ENCODE measurements around the gene PNPO. TPM values are rescaled to one million over a fixed set of nuclear protein-coding genes. Genes with fewer than 3 reads are reported as not detected.
"Not testable (repeated sequence)": the region's sequence is repeated elsewhere in the genome, so short reads cannot be mapped to it uniquely, and the experiment has no call there.

PNPO gene
- polyA plus RNA-seq, 1 donor (not counting 4 experiments of a cell fraction or from before 2014, with no cell fraction given), result 35.5 TPM

- dilution Hi-C loops (cut with MboI; ENCODE audit: extremely low pct_ligation_motif_present, low sequenced_read_pairs), result no loop called here
- Histone ChIP-seq H3K36me3 (ENCODE audit: control insufficient read depth in 2 of 2, extremely low read depth in 1 of 2, insufficient read depth in 2 of 2, low read length in 2 of 2) (peaks cover under 1 to 2% of the 10 kb centered on the region in 2 experiments), H4K20me1 (ENCODE audit: control insufficient read depth, extremely low read depth, insufficient read depth, low read length) (no peaks in the 10 kb centered on the region), H3K9me3 (ENCODE audit: control insufficient read depth, low read depth, low read length) (no peaks in the 10 kb centered on the region), H3K9ac (ENCODE audit: control insufficient read depth, extremely low read depth, insufficient read depth, low read length) (no peak overlapping the region), H3K27ac (ENCODE audit: control insufficient read depth, insufficient read depth, low read length) (no peak overlapping the region), H3K4me3 (ENCODE audit: control insufficient read depth in 2 of 3, extremely low read depth in 1 of 3, insufficient read depth in 2 of 3, low read depth in 1 of 3, low read length in 3 of 3) (no peak overlapping the region), H3K4me2 (ENCODE audit: control insufficient read depth, extremely low read depth, insufficient read depth, low read depth, low read length) (no peak overlapping the region), H2AFZ (ENCODE audit: control insufficient read depth, low read length) (no peak overlapping the region), H3K27me3 (ENCODE audit: control insufficient read depth, extremely low read depth, insufficient read depth, low read length) (no peaks in the 10 kb centered on the region), H3K4me1 (ENCODE audit: control insufficient read depth, extremely low read depth, insufficient read depth, low read length) (peaks cover 16% of the 10 kb centered on the region), H3K79me2 (ENCODE audit: control insufficient read depth, insufficient read depth, low read length) (no peaks in the 10 kb centered on the region), H3K9me1 (ENCODE audit: control insufficient read depth, extremely low read depth, insufficient read depth, low read length) (no peaks in the 10 kb centered on the region)
- TF ChIP-seq EZH2 (IDR thresholded peaks at IDR 0.05; ENCODE audit: low read length), result no peak
- TF ChIP-seq CTCF (optimal IDR thresholded peaks at IDR 0.05 in 1 of 3, IDR thresholded peaks at IDR 0.05 in 1 of 3, conservative IDR thresholded peaks at IDR 0.05 in 1 of 3; ENCODE audit: extremely low read depth in 1 of 3, insufficient read depth in 2 of 3, low read length in 3 of 3), result no peak
- no peak for DNase-seq (ENCODE audit: low read depth, low spot score)
- no peak for FAIRE-seq
Observed at GRCh38 chr17:47934856-47935255, 6.5 kb upstream of the PNPO start.

- H3K27me3 ChIP-seq (ENCODE audit: control insufficient read depth, extremely low read depth, insufficient read depth, low read length); H2AFZ ChIP-seq (ENCODE audit: control insufficient read depth, low read length); H3K9ac ChIP-seq (ENCODE audit: control insufficient read depth, extremely low read depth, insufficient read depth, low read length): not testable (repeated sequence)
Observed at GRCh38 chr17:47935468-47935867, 5.9 kb upstream of the PNPO start.

GRCh38 chr17:47935961-47936360 is 5.4 kb upstream of the PNPO start:
- no peaks in the 10 kb centered on the region for H3K79me2 ChIP-seq (ENCODE audit: control insufficient read depth, insufficient read depth, low read length)
- dilution Hi-C loops (cut with MboI; ENCODE audit: extremely low pct_ligation_motif_present, low sequenced_read_pairs), result no loop called here
- peak; percentile 88 for DNase-seq (ENCODE audit: low read depth, low spot score)
- no peaks in the 10 kb centered on the region for H3K9me3 ChIP-seq (ENCODE audit: control insufficient read depth, low read depth, low read length)
- H3K27me3 ChIP-seq (ENCODE audit: control insufficient read depth, extremely low read depth, insufficient read depth, low read length), result no peaks in the 10 kb centered on the region
- H4K20me1 ChIP-seq (ENCODE audit: control insufficient read depth, extremely low read depth, insufficient read depth, low read length), result no peaks in the 10 kb centered on the region
- H3K9me1 ChIP-seq (ENCODE audit: control insufficient read depth, extremely low read depth, insufficient read depth, low read length), result no peaks in the 10 kb centered on the region
- FAIRE-seq, result peak; percentile 53
- no peaks in the 10 kb centered on the region for H3K36me3 ChIP-seq (ENCODE audit: control insufficient read depth in 2 of 2, extremely low read depth in 1 of 2, insufficient read depth in 2 of 2, low read length in 2 of 2)
- peak overlapping the region; percentile 15 for H2AFZ ChIP-seq (ENCODE audit: control insufficient read depth, low read length)
- TF ChIP-seq EZH2 (IDR thresholded peaks at IDR 0.05; ENCODE audit: low read length) (no peak), CTCF (optimal IDR thresholded peaks at IDR 0.05 in 1 of 3, IDR thresholded peaks at IDR 0.05 in 1 of 3, conservative IDR thresholded peaks at IDR 0.05 in 1 of 3; ENCODE audit: extremely low read depth in 1 of 3, insufficient read depth in 2 of 3, low read length in 3 of 3) (no peak)
- peak overlapping the region; percentile 63 for H3K4me2 ChIP-seq (ENCODE audit: control insufficient read depth, extremely low read depth, insufficient read depth, low read depth, low read length)
- H3K4me3 ChIP-seq (ENCODE audit: control insufficient read depth in 2 of 3, extremely low read depth in 1 of 3, insufficient read depth in 2 of 3, low read depth in 1 of 3, low read length in 3 of 3), result no peak overlapping the region
- peak overlapping the region; percentile 0 for H3K27ac ChIP-seq (ENCODE audit: control insufficient read depth, insufficient read depth, low read length)
- peaks cover 20% of the 10 kb centered on the region for H3K4me1 ChIP-seq (ENCODE audit: control insufficient read depth, extremely low read depth, insufficient read depth, low read length)
- H3K9ac ChIP-seq (ENCODE audit: control insufficient read depth, extremely low read depth, insufficient read depth, low read length), result no peak overlapping the region

More at GRCh38 chr17:47935468-47935867, 5.9 kb upstream of the PNPO start:
- H3K9me1 ChIP-seq (ENCODE audit: control insufficient read depth, extremely low read depth, insufficient read depth, low read length); DNase-seq (ENCODE audit: low read depth, low spot score); dilution Hi-C loops (cut with MboI; ENCODE audit: extremely low pct_ligation_motif_present, low sequenced_read_pairs); H3K79me2 ChIP-seq (ENCODE audit: control insufficient read depth, insufficient read depth, low read length); H3K36me3 ChIP-seq (ENCODE audit: control insufficient read depth in 2 of 2, extremely low read depth in 1 of 2, insufficient read depth in 2 of 2, low read length in 2 of 2); H4K20me1 ChIP-seq (ENCODE audit: control insufficient read depth, extremely low read depth, insufficient read depth, low read length); H3K9me3 ChIP-seq (ENCODE audit: control insufficient read depth, low read depth, low read length); FAIRE-seq; H3K4me3 ChIP-seq (ENCODE audit: control insufficient read depth in 2 of 3, extremely low read depth in 1 of 3, insufficient read depth in 2 of 3, low read depth in 1 of 3, low read length in 3 of 3): not testable (repeated sequence)
- Histone ChIP-seq H3K4me2 (ENCODE audit: control insufficient read depth, extremely low read depth, insufficient read depth, low read depth, low read length) (peak overlapping the region; percentile 63), H3K27ac (ENCODE audit: control insufficient read depth, insufficient read depth, low read length) (peak overlapping the region; percentile 0), H3K4me1 (ENCODE audit: control insufficient read depth, extremely low read depth, insufficient read depth, low read length) (peaks cover 16% of the 10 kb centered on the region)

Measured in keratinocyte (primary cell).